OCI-LY7 (cell line): ENCODE data around the gene TXN. TPM values are rescaled to one million over a fixed set of nuclear protein-coding genes. Genes with fewer than 3 reads are reported as not detected.
"Not testable (repeated sequence)": the region's sequence is repeated elsewhere in the genome, so short reads cannot be mapped to it uniquely, and the experiment has no call there.

ENCODE experiments used
- BruUV-seq: library from RNA; stranded (reverse); fragments of 400-500 nt; replicated peaks from 2 replicates; lab custom pipeline; 2021; lab: Mats Ljungman, UMichigan
- CTCF ChIA-PET: fragments of 300-600 bp; sonication (Branson Sonifier 250); formaldehyde crosslinking; loops from one replicate; lab custom pipeline; 2022; ENCODE audit warnings: antibody characterized with exemption; ENCODE audit not compliant: unreplicated experiment; lab: Charles Lee
- POLR2A ChIA-PET: fragments of 300-600 bp; sonication (Branson Sonifier 250); formaldehyde crosslinking; loops from one replicate; lab custom pipeline; 2022; ENCODE audit warnings: antibody characterized with exemption; lab: Charles Lee
- DNase-seq: peaks from one replicate; pipeline ENCODE4 v3.0.0-alpha.2; 2015; ENCODE audit warnings: low spot score
- H2AFZ ChIP-seq: fragments of 200-600 bp; sonication (generic), shearing (Covaris generic); 2 replicates; pipeline ENCODE4 v1.6.1; 2014; ENCODE audit warnings: mild to moderate bottlenecking, antibody characterized with exemption, low read length, moderate library complexity
- H3K27ac ChIP-seq: fragments of 200-600 bp; sonication (generic); 2 replicates; pipeline ENCODE4 v1.5.1; 2014; ENCODE audit warnings: mixed run types, low read depth, mild to moderate bottlenecking, moderate library complexity, low read length, inconsistent platforms; ENCODE audit not compliant: poor library complexity, severe bottlenecking
- H3K36me3 ChIP-seq: fragments of 200-600 bp; sonication (generic); 2 replicates; pipeline ENCODE4 v1.6.1; 2014; ENCODE audit warnings: mild to moderate bottlenecking, antibody characterized with exemption, low read length, moderate library complexity, mixed read lengths; ENCODE audit not compliant: insufficient read depth
- H3K4me1 ChIP-seq: fragments of 200-600 bp; sonication (generic); 2 replicates; pipeline ENCODE4 v1.5.1; 2014; ENCODE audit warnings: mild to moderate bottlenecking, low read length; ENCODE audit not compliant: insufficient read depth, poor library complexity, severe bottlenecking
- H3K4me2 ChIP-seq: fragments of 200-600 bp; sonication (generic); 2 replicates; pipeline ENCODE4 v1.6.1; 2014; ENCODE audit warnings: mild to moderate bottlenecking, low read length
- H3K4me3 ChIP-seq: fragments of 200-600 bp; sonication (generic); 2 replicates; pipeline ENCODE4 v1.5.1; 2014; ENCODE audit warnings: mild to moderate bottlenecking, low read depth, low read length; ENCODE audit not compliant: poor library complexity, severe bottlenecking
- H3K79me2 ChIP-seq: fragments of 200-600 bp; sonication (generic); 2 replicates; pipeline ENCODE4 v1.6.1; 2016; ENCODE audit warnings: low read depth, mild to moderate bottlenecking, low read length, moderate library complexity, mixed read lengths; ENCODE audit not compliant: insufficient read depth
- H3K9me2 ChIP-seq: fragments of 200-600 bp; sonication (generic); 2 replicates; pipeline ENCODE4 v1.6.1; 2016; ENCODE audit warnings: mild to moderate bottlenecking, low read length, mixed read lengths; ENCODE audit not compliant: insufficient read depth
- H3K9me3 ChIP-seq: fragments of 200-600 bp; sonication (generic); 2 replicates; pipeline ENCODE4 v1.6.1; 2014; ENCODE audit warnings: mild to moderate bottlenecking, mixed run types, low read length, mixed read lengths
- H4K20me1 ChIP-seq: fragments of 200-600 bp; sonication (generic); 2 replicates; pipeline ENCODE4 v1.6.1; 2014; ENCODE audit warnings: mild to moderate bottlenecking, antibody characterized with exemption, low read length, moderate library complexity, mixed read lengths; ENCODE audit not compliant: insufficient read depth
- EZH2phosphoT487 ChIP-seq: fragments of 200-600 bp; sonication (generic); IDR thresholded peaks from 2 replicates; pipeline ENCODE4 v1.6.1; 2018; ENCODE audit warnings: low read depth, borderline replicate concordance, mild to moderate bottlenecking, mixed run types, antibody characterized with exemption, low read length, moderate library complexity, mixed read lengths
- intact Hi-C: fragments of 100-400 bp; cut with micrococcal nuclease; formaldehyde crosslinking; loops from one replicate; pipeline ENCODE4 v1.10.0; 2022; ENCODE audit not compliant: unreplicated experiment
- total RNA-seq, 2 experiments: library from RNA; depleted of rRNA in 1 of 2; stranded (reverse); fragments of >200 nt in 1 of 2; shearing (Covaris generic) in 1 of 2; gene quantifications; 2 replicates each; pipeline ENCODE4 v1.2.3, GENCODE V29; 2014 to 2022
- TF ChIP-seq, protein P1 (sequence below): fragments of 200-600 bp; sonication (generic); conservative IDR thresholded peaks from 2 replicates; pipeline ENCODE4 v1.5.1; 2014; ENCODE audit warnings: mild to moderate bottlenecking, antibody characterized with exemption, low read length, moderate library complexity, mixed read lengths

Gene TXN
- total RNA-seq, 2 experiments from 2014 or later: 120 to 165 TPM

DNA sequence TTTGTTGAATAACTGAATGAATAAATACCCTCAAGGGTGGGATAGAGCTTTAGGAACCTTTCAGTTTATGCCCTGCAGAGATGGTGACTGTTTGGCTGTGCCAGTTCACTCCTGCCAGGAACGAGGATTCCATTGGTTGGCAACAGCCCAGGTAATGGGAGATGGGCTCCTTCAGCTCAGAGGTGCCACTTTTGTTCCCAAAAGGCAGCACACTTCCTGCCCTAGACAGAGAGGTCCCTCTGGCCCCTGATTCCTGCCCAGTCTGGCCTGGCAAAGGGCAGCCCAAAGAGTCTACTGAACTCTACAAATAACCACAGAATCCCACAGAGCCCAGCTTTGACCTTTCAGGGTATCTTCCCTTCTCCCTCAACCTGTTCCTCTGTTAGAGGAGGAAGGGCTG lies 49.9 kb downstream of the TXN start:
- POLR2A ChIA-PET: interaction anchor here (0.6 kb wide), 1 partner anchor 22 kb away, joined by 3 read pairs; no protein-coding TSS in a partner anchor
- Histone ChIP-seq H3K36me3 (no peaks in the 10 kb centered on the region), H3K27ac (no peak overlapping the region), H2AFZ (no peak overlapping the region), H3K4me3 (no peak overlapping the region), H3K79me2 (no peaks in the 10 kb centered on the region), H3K4me2 (no peak overlapping the region), H3K4me1 (no peaks in the 10 kb centered on the region), H4K20me1 (no peaks in the 10 kb centered on the region), H3K9me2 (no peaks in the 10 kb centered on the region), H3K9me3 (0 out of 2 replicates have a peak, but pooled peaks cover 2% of the 10 kb centered on the region)
- CTCF ChIA-PET: interaction anchor here (0.9 kb wide), 1 partner anchor 11 kb away, joined by 3 read pairs; no protein-coding TSS in a partner anchor
- intact Hi-C loops: no loop called here
- TF ChIP-seq, protein P1, sequence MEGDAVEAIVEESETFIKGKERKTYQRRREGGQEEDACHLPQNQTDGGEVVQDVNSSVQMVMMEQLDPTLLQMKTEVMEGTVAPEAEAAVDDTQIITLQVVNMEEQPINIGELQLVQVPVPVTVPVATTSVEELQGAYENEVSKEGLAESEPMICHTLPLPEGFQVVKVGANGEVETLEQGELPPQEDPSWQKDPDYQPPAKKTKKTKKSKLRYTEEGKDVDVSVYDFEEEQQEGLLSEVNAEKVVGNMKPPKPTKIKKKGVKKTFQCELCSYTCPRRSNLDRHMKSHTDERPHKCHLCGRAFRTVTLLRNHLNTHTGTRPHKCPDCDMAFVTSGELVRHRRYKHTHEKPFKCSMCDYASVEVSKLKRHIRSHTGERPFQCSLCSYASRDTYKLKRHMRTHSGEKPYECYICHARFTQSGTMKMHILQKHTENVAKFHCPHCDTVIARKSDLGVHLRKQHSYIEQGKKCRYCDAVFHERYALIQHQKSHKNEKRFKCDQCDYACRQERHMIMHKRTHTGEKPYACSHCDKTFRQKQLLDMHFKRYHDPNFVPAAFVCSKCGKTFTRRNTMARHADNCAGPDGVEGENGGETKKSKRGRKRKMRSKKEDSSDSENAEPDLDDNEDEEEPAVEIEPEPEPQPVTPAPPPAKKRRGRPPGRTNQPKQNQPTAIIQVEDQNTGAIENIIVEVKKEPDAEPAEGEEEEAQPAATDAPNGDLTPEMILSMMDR: no peak
- no peak for TF ChIP-seq EZH2phosphoT487
- no TSS peak for BruUV-seq
- DNase-seq: no peak

- H3K36me3 ChIP-seq, H3K4me1 ChIP-seq, intact Hi-C loops, H3K79me2 ChIP-seq, H3K9me2 ChIP-seq, H3K4me3 ChIP-seq, H3K4me2 ChIP-seq, DNase-seq, H4K20me1 ChIP-seq, H3K27ac ChIP-seq, H3K9me3 ChIP-seq, H2AFZ ChIP-seq, BruUV-seq: not testable (repeated sequence)
- POLR2A ChIA-PET: interaction anchor here (0.6 to 0.7 kb wide), 3 partner anchors 10 to 31 kb away, joined by 3 to 4 read pairs (median 4); no protein-coding TSS in a partner anchor
- CTCF ChIA-PET: interaction anchor here (0.9 kb wide), 1 partner anchor 10 kb away, joined by 3 read pairs; no protein-coding TSS in a partner anchor
Observed at GRCh38 chr9:110205612-110206011, 50.7 kb downstream of the TXN start.

DNA sequence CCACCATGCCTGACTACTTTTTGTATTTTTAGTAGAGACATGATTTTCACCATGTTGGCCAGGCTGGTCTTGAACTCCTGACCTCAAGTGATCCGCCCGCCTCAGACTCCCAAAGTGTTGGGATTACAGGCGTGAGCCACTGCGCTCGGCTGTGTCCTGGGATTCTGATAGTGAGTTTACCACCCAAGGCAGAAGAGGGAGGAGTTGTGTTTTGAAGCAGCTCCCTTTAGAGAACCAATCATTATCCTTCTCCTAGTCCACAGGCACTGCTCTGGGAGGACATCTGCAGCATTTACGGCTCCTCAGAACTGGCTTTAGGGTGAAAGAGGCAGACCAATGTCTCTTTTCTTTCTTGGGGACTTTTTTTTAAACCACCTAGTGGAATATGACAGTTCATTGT lies 54.1 kb downstream of the TXN start:
- no peak overlapping the region for H3K4me3 ChIP-seq
- H3K4me2 ChIP-seq: no peak overlapping the region
- TF ChIP-seq EZH2phosphoT487: no peak
- TF ChIP-seq, protein P1: no peak
- no peaks in the 10 kb centered on the region for H3K36me3 ChIP-seq
- no peaks in the 10 kb centered on the region for H3K79me2 ChIP-seq
- no peak for DNase-seq
- H4K20me1 ChIP-seq: no peaks in the 10 kb centered on the region
- no peak overlapping the region for H2AFZ ChIP-seq
- POLR2A ChIA-PET: interaction anchor here (0.9 kb wide), 1 partner anchor 299 kb away, joined by 3 read pairs; no protein-coding TSS in a partner anchor
- no peaks in the 10 kb centered on the region for H3K9me2 ChIP-seq
- no peak overlapping the region for H3K27ac ChIP-seq
- CTCF ChIA-PET: no interaction called here
- no peaks in the 10 kb centered on the region for H3K9me3 ChIP-seq
- H3K4me1 ChIP-seq: no peaks in the 10 kb centered on the region
- no TSS peak for BruUV-seq
- intact Hi-C loops: no loop called here
